ENCODE measurements around the gene RTCA. TPM values are rescaled to one million over a fixed set of nuclear protein-coding genes. Genes with fewer than 3 reads are reported as not detected.

Gene RTCA
- polyA plus RNA-seq, 6 donors from 2014 or later, result 11.1 to 21.8 (median 16.0) TPM

GRCh38 chr1:100300691-100301090 lies 34.7 kb downstream of the RTCA start:
- ATAC-seq (ENCODE audit: low read depth in 2 of 2) (no peak), DNase-seq (no peak)
- Mint-ChIP-seq H3K4me3 (no peak overlapping the region), H3K36me3 (no peaks in the 10 kb centered on the region), H3K4me1 (no peaks in the 10 kb centered on the region), H3K27ac (no peak overlapping the region), H3K9me3 (peaks cover 0 to 6% (median 0%) of the 10 kb centered on the region in 7 donors), H3K27me3 (no peaks in the 10 kb centered on the region)

GRCh38 chr1:100302739-100303138 lies 36.7 kb downstream of the RTCA start:
- no peak overlapping the region for H3K27ac Mint-ChIP-seq
- no peak for ATAC-seq (ENCODE audit: low read depth in 2 of 2)
- H3K4me3 Mint-ChIP-seq, result no peak overlapping the region
- H3K36me3 Mint-ChIP-seq, result no peaks in the 10 kb centered on the region
- H3K9me3 Mint-ChIP-seq, result no peaks in the 10 kb centered on the region
- DNase-seq, result no peak
- H3K27me3 Mint-ChIP-seq, result peaks cover 0 to 4% (median 0%) of the 10 kb centered on the region in 3 donors
- H3K4me1 Mint-ChIP-seq, result no peaks in the 10 kb centered on the region

GRCh38 chr1:100304227-100304626 lies 38.2 kb downstream of the RTCA start:
- Mint-ChIP-seq H3K4me3 (no peak overlapping the region), H3K36me3 (no peaks in the 10 kb centered on the region)
- no peak for ATAC-seq (ENCODE audit: low read depth in 2 of 2)

GRCh38 chr1:100304921-100305320 lies 38.9 kb downstream of the RTCA start:
- H3K4me3 Mint-ChIP-seq, result no peak overlapping the region
- no peaks in the 10 kb centered on the region for H3K4me1 Mint-ChIP-seq
- ATAC-seq (ENCODE audit: low read depth in 2 of 2) (no peak), DNase-seq (no peak)
- H3K36me3 Mint-ChIP-seq, result peaks cover 0 to 4% of the 10 kb centered on the region in 2 donors
- peaks cover 0 to 16% (median 4%) of the 10 kb centered on the region in 7 donors for H3K9me3 Mint-ChIP-seq
- H3K27me3 Mint-ChIP-seq, result peaks cover 0 to 4% (median 0%) of the 10 kb centered on the region in 3 donors
- H3K27ac Mint-ChIP-seq, result no peak overlapping the region

More at GRCh38 chr1:100304227-100304626, 38.2 kb downstream of the RTCA start:
- DNase-seq, result no peak
- Mint-ChIP-seq H3K9me3 (peaks cover 0 to 10% (median 0%) of the 10 kb centered on the region in 7 donors), H3K27ac (no peak overlapping the region), H3K27me3 (peaks cover 0 to 4% (median 0%) of the 10 kb centered on the region in 3 donors), H3K4me1 (no peaks in the 10 kb centered on the region)

- Mint-ChIP-seq H3K4me1 (no peaks in the 10 kb centered on the region), H3K36me3 (peaks cover 0 to 6% of the 10 kb centered on the region in 2 donors), H3K4me3 (no peak overlapping the region), H3K9me3 (peaks cover 0 to 26% (median 6%) of the 10 kb centered on the region in 7 donors), H3K27me3 (peaks cover 0 to 4% (median 4%) of the 10 kb centered on the region in 3 donors), H3K27ac (peak overlapping the region in 1 of 6 donors; percentile 5)
- no peak for DNase-seq
- ATAC-seq (ENCODE audit: low read depth in 2 of 2), result no peak
Observed at GRCh38 chr1:100305954-100306353, 39.9 kb downstream of the RTCA start.

- H3K4me1 Mint-ChIP-seq, result no peaks in the 10 kb centered on the region
- H3K9me3 Mint-ChIP-seq, result peaks cover 0 to 26% (median 6%) of the 10 kb centered on the region in 7 donors
- peaks cover 0 to 6% (median 4%) of the 10 kb centered on the region in 3 donors for H3K27me3 Mint-ChIP-seq
- DNase-seq (no peak), ATAC-seq (ENCODE audit: low read depth in 2 of 2) (no peak)
- H3K36me3 Mint-ChIP-seq, result peaks cover 0 to 6% of the 10 kb centered on the region in 2 donors
- H3K27ac Mint-ChIP-seq, result peak overlapping the region in 1 of 6 donors; percentile 5
- no peak overlapping the region for H3K4me3 Mint-ChIP-seq
Observed at GRCh38 chr1:100306735-100307313, 40.8 kb downstream of the RTCA start.

- no peak for ATAC-seq (ENCODE audit: low read depth in 2 of 2)
- peaks cover 0 to 6% (median 4%) of the 10 kb centered on the region in 3 donors for H3K27me3 Mint-ChIP-seq
- peaks cover 0 to 6% of the 10 kb centered on the region in 2 donors for H3K36me3 Mint-ChIP-seq
- no peak overlapping the region for H3K27ac Mint-ChIP-seq
- H3K9me3 Mint-ChIP-seq, result peaks cover 0 to 26% (median 6%) of the 10 kb centered on the region in 7 donors
- no peak for DNase-seq
- H3K4me1 Mint-ChIP-seq, result no peaks in the 10 kb centered on the region
- no peak overlapping the region for H3K4me3 Mint-ChIP-seq
Observed at GRCh38 chr1:100308777-100309176, 42.8 kb downstream of the RTCA start.

GRCh38 chr1:100309863-100310262 lies 43.8 kb downstream of the RTCA start:
- ATAC-seq (ENCODE audit: low read depth in 2 of 2) (no peak), DNase-seq (no peak)
- peak overlapping the region in 1 of 6 donors; percentile 17 for H3K27ac Mint-ChIP-seq
- no peak overlapping the region for H3K4me3 Mint-ChIP-seq
- H3K27me3 Mint-ChIP-seq, result peaks cover 0 to 6% (median 4%) of the 10 kb centered on the region in 3 donors
- peaks cover 0 to 6% of the 10 kb centered on the region in 2 donors for H3K36me3 Mint-ChIP-seq
- H3K4me1 Mint-ChIP-seq, result peaks cover 0 to 5% (median 0%) of the 10 kb centered on the region in 3 donors
- H3K9me3 Mint-ChIP-seq, result peaks cover 0 to 26% (median 6%) of the 10 kb centered on the region in 7 donors

GRCh38 chr1:100313382-100313781 lies 47.4 kb downstream of the RTCA start:
- ATAC-seq (ENCODE audit: low read depth in 2 of 2) (no peak), DNase-seq (no peak)
- Mint-ChIP-seq H3K36me3 (peaks cover 6 to 8% of the 10 kb centered on the region in 2 donors), H3K27ac (no peak overlapping the region), H3K27me3 (peaks cover 0 to 8% (median 6%) of the 10 kb centered on the region in 3 donors), H3K4me3 (no peak overlapping the region), H3K4me1 (peaks cover 0 to 5% (median 0%) of the 10 kb centered on the region in 3 donors), H3K9me3 (peaks cover 5 to 49% (median 19%) of the 10 kb centered on the region in 7 donors)

- ATAC-seq (ENCODE audit: low read depth in 2 of 2), result no peak
- Mint-ChIP-seq H3K9me3 (peaks cover 12 to 47% (median 30%) of the 10 kb centered on the region in 7 donors), H3K27ac (peak overlapping the region in 1 of 6 donors; percentile 30), H3K27me3 (peaks cover 0 to 8% (median 0%) of the 10 kb centered on the region in 3 donors), H3K4me1 (peaks cover 0 to 5% (median 0%) of the 10 kb centered on the region in 3 donors), H3K4me3 (no peak overlapping the region), H3K36me3 (peaks cover 8 to 19% of the 10 kb centered on the region in 2 donors)
- DNase-seq, result no peak
Observed at GRCh38 chr1:100316622-100317021, 50.6 kb downstream of the RTCA start.

- H3K36me3 Mint-ChIP-seq, result peaks cover 8 to 19% of the 10 kb centered on the region in 2 donors
- ATAC-seq (ENCODE audit: low read depth in 2 of 2), result no peak
- H3K27ac Mint-ChIP-seq, result no peak overlapping the region
- H3K4me3 Mint-ChIP-seq, result no peak overlapping the region
- no peak for DNase-seq
- H3K9me3 Mint-ChIP-seq, result peaks cover 12 to 45% (median 30%) of the 10 kb centered on the region in 7 donors
- no peaks in the 10 kb centered on the region for H3K4me1 Mint-ChIP-seq
- H3K27me3 Mint-ChIP-seq, result peaks cover 0 to 8% (median 0%) of the 10 kb centered on the region in 3 donors
Observed at GRCh38 chr1:100320311-100321099, 54.5 kb downstream of the RTCA start.

GRCh38 chr1:100321100-100321493 lies 55.1 kb downstream of the RTCA start:
- Mint-ChIP-seq H3K9me3 (peaks cover 11 to 39% (median 27%) of the 10 kb centered on the region in 7 donors), H3K4me1 (no peaks in the 10 kb centered on the region), H3K36me3 (peaks cover 8 to 19% of the 10 kb centered on the region in 2 donors), H3K27me3 (peaks cover 0 to 8% (median 0%) of the 10 kb centered on the region in 3 donors), H3K27ac (no peak overlapping the region), H3K4me3 (no peak overlapping the region)
- DNase-seq (no peak), ATAC-seq (ENCODE audit: low read depth in 2 of 2) (no peak)

- Mint-ChIP-seq H3K4me1 (no peaks in the 10 kb centered on the region), H3K9me3 (peaks cover 11 to 36% (median 23%) of the 10 kb centered on the region in 7 donors)
Observed at GRCh38 chr1:100321506-100321905, 55.5 kb downstream of the RTCA start.

More at GRCh38 chr1:100321506-100321905, 55.5 kb downstream of the RTCA start:
- ATAC-seq (ENCODE audit: low read depth in 2 of 2) (no peak), DNase-seq (no peak)
- Mint-ChIP-seq H3K27me3 (peaks cover 0 to 8% (median 0%) of the 10 kb centered on the region in 3 donors), H3K4me3 (no peak overlapping the region), H3K36me3 (peaks cover 8 to 19% of the 10 kb centered on the region in 2 donors), H3K27ac (no peak overlapping the region)

Measured in naive B cell (primary cell).